Activated naive CD4-positive, alpha-beta T cell treated with anti-CD3 and anti-CD28 coated beads, Interleukin-2, amount 50 U/mL, for 72 hours (primary cell): ENCODE measurements around the gene FCGBP. TPM values are rescaled to one million over a fixed set of nuclear protein-coding genes. Genes with fewer than 3 reads are reported as not detected.
"Not testable (repeated sequence)": the region's sequence is repeated elsewhere in the genome, so short reads cannot be mapped to it uniquely, and the experiment has no call there.

Source experiments
- ATAC-seq, 2 donors: fragments of 150-1000 bp; cut with Tn5 transposase; 2 replicates each; pipeline ENCODE4 v1.10.0; 2021; ENCODE audit warnings: mild to moderate bottlenecking in 2 of 2, moderate library complexity in 2 of 2
- DNase-seq, 2 donors: peaks; one replicate each; pipeline ENCODE4 v3.0.0; 2021 to 2022; ENCODE audit warnings: low spot score in 2 of 2
- H3K27ac Mint-ChIP-seq, 2 donors: one replicate each; pipeline ENCODE4 v1.8.0; 2022; ENCODE audit warnings: mild to moderate bottlenecking in 2 of 2, mixed read lengths in 2 of 2
- H3K36me3 Mint-ChIP-seq, 2 donors: one replicate each; pipeline ENCODE4 v1.8.0; 2022; ENCODE audit warnings: mixed read lengths in 2 of 2
- H3K9me3 Mint-ChIP-seq, 2 donors: one replicate each; pipeline ENCODE4 v1.8.0; 2022; ENCODE audit warnings: mixed read lengths in 2 of 2
- total RNA-seq, 2 donors: library from RNA; stranded (reverse); gene quantifications; one replicate each; pipeline ENCODE4 v1.2.3, GENCODE V29; 2022

The FCGBP gene
- total RNA-seq, 2 donors from 2014 or later, result 4.6 to 8.2 TPM

DNA sequence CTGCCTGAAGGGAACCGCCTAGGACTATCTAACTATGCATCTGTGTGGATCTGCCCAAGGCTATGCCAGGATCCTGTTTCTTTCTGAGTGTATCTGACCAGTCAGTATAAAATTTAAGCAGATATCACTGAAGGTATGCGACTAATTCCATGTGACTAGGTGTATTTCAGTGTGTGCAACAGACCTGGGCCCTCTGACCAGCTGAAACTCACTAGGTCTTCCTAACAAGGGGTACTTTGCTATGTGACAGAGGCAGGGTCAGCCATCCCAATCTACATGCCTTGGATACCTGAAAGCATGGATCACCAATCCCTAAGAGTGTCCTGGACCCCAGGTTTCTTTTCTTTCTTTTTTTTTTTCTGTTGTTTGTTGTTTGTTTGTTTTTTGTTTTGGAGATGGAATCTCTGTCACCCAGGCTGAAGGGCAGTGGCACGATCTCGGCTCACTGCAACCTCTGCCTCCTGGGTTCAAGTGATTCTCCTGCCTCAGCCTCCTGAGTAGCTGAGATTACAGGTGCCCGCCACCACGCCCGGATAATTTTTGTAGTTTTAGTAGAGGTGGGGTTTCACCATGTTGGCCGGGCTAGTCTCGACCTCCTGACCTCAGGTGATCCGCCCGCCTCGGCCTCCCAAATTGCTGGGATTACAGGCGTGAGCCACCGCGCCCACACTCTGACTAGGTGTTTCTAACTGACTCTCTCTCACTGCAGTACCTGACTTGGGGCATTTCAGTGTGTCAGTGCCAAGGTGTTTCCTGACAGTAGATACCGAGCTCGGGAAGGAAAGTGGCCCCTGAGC lies 43.5 kb downstream of the FCGBP start:
- DNase-seq (no peak), ATAC-seq (no peak)
- no peaks in the 10 kb centered on the region for H3K36me3 Mint-ChIP-seq

DNA sequence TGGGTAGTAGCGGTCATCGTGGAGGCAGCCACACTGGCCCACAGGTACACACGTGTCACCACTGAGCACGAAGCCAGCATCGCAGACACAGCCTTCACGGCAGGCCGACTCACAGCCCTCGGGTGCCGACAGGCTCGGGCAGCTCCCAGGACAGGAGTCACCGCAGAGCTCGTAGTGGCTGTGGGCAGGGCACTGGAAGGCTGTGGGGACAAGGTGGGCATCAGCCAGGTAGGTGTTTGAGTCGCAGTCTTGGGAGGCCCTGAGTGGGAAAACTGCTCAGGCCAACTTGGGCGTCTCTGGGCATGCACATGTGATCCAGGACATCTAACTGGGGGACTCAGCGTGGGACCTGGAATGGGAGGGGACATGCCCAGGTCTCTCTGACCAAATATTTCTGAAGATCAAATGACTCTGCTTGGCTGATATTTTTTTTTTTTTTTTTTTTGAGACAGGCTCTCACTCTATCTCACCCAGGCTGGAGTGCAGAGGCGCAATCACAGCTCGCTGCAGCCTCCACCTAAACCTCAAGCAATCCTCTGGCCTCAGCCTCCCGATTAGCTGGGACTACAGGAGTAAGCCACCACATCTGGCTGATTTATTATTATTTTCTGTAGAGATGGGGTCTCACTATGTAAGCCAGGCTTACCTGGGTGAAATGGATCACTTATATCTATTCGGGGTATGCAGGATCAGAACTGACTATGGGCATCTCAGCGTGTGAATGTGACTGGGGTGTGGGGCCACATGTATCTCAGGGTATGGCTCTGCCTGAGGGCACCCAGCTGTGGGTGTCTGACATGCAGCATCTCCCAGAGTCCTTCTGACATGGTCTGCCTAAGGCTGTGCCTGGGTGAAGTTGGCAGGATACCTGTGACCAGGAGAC lies 44.3 kb downstream of the FCGBP start:
- ATAC-seq, H3K9me3 Mint-ChIP-seq, DNase-seq, H3K36me3 Mint-ChIP-seq: not testable (repeated sequence)
- H3K27ac Mint-ChIP-seq, result peak overlapping the region in 1 of 2 donors; percentile 3

More for the DNA sequence above, 43.5 kb downstream of the FCGBP start:
- no peaks in the 10 kb centered on the region for H3K9me3 Mint-ChIP-seq
- peak overlapping the region in 1 of 2 donors; percentile 1 for H3K27ac Mint-ChIP-seq

DNA sequence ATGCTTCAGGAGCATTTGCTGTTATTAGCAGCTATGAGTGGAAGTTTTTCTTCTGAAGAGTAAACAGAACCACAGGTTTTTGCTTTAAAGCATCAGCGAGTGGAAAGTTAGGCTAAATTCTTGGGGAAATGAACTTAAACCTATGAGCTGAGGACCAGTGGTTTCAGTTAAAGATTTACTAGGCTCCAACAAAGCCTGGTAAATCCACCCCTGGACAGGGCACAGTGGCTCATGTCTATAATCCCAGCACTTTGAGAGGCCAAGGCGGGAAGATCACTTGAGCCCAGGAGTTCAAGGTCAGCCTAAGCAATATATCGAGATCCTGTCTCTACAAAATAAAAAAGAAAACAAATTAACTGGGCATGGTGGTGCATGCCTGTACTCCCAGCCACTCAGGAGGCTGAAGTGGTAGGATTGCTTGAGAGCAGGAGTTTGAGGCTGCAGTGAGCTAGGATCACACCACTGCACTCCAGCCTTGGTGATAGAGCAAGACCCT lies 46.9 kb downstream of the FCGBP start:
- not testable (repeated sequence) for H3K27ac Mint-ChIP-seq, H3K36me3 Mint-ChIP-seq, ATAC-seq, H3K9me3 Mint-ChIP-seq, DNase-seq

GRCh38 chr19:39885821-39886554 lies 48.4 kb downstream of the FCGBP start:
- H3K27ac Mint-ChIP-seq, DNase-seq, H3K9me3 Mint-ChIP-seq, H3K36me3 Mint-ChIP-seq, ATAC-seq: not testable (repeated sequence)

DNA sequence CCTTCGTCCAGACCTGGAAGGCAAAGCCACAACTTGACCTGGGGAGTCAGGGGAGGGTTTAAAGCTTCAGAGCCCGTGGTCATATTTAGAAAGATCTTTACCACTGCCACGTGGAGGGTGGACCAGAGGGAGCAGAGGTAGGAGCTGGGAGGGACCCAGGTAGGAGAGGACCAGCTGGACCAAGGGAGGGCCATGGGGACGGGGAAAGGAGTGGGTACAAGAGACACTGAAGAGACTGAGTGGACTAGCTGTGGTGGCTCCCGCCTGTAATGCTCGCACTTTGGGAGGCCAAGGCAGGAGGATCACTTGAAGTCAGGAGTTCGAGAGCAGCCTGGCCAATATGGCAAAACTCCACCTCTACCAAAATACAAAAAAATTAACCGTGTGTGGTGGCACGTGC lies 49.7 kb downstream of the FCGBP start:
- not testable (repeated sequence) for H3K36me3 Mint-ChIP-seq, H3K27ac Mint-ChIP-seq, ATAC-seq, H3K9me3 Mint-ChIP-seq, DNase-seq

Other genes with a start within 250 kb of the FCGBP start
- gene LGALS14, start 230.2 kb downstream of the FCGBP start, total RNA-seq, result 1 to 10 TPM; 3.3 to 5.1 TPM
- 1 to 10 TPM in 1 of 2 donors, under 1 TPM in 1; 0.86 to 1.0 TPM for gene CLC, start 196.6 kb downstream of the FCGBP start, total RNA-seq
- gene LEUTX, start 155.8 kb downstream of the FCGBP start, total RNA-seq, result not detected
- gene DYRK1B, start 100.5 kb downstream of the FCGBP start, total RNA-seq, result 10 to 100 TPM in 1 of 2 donors, 1 to 10 TPM in 1; 8.9 to 10.3 TPM
- 100 to 1,000 TPM; 515 to 771 TPM for gene FBL, start 88.3 kb downstream of the FCGBP start, total RNA-seq
- gene PSMC4, start 36.5 kb upstream of the FCGBP start, total RNA-seq, result 100 to 1,000 TPM in 1 of 2 donors, 10 to 100 TPM in 1; 93.6 to 114 TPM
- gene ZNF546, start 62.4 kb upstream of the FCGBP start, total RNA-seq, result 1 to 10 TPM; 3.1 to 4.7 TPM
- gene ZNF780B, start 121.6 kb upstream of the FCGBP start, total RNA-seq, result 10 to 100 TPM in 1 of 2 donors, 1 to 10 TPM in 1; 5.4 to 21.5 TPM
- gene ZNF780A, start 156.3 kb upstream of the FCGBP start, total RNA-seq, result 10 to 100 TPM; 12.7 to 17.8 TPM